HCT116 (cell line): ENCODE results near the gene IGFLR1. TPM values are rescaled to one million over a fixed set of nuclear protein-coding genes. Genes with fewer than 3 reads are reported as not detected.

Experiments
- ATAC-seq: fragments of 200-7000 bp; cut with Tn5 transposase; 2 replicates; pipeline ENCODE4 v1.9.1; 2020; ENCODE audit warnings: mild to moderate bottlenecking, moderate library complexity
- BruUV-seq: library from RNA; stranded (reverse); fragments of 400-500 nt; replicated peaks from 2 replicates; lab custom pipeline; 2021; lab: Mats Ljungman, UMichigan
- CTCF ChIA-PET: fragments of 300-600 bp; sonication (Branson Sonifier 250); formaldehyde crosslinking; loops from one replicate; lab custom pipeline; 2021; ENCODE audit warnings: antibody characterized with exemption; lab: Charles Lee
- POLR2A ChIA-PET: fragments of 300-600, 350-600 bp; sonication (Branson Sonifier 250); formaldehyde crosslinking; loops from one replicate; lab custom pipeline; 2021; ENCODE audit warnings: antibody characterized with exemption; lab: Charles Lee
- RAD21 ChIA-PET, 2 experiments: fragments of 300-600 bp; sonication (Branson Sonifier 250); formaldehyde crosslinking; loops; one replicate each; lab custom pipeline; 2023; ENCODE audit warnings: low total read pairs in 2 of 2; ENCODE audit not compliant: uncharacterized antibody in 2 of 2, unreplicated experiment in 2 of 2, low non-redundant PET in 1 of 2; lab: Charles Lee
- DNase-seq: peaks from one replicate; pipeline ENCODE4 v3.0.0-alpha.2; 2010; ENCODE audit warnings: low read depth, low spot score
- H2AFZ ChIP-seq: fragments of 200-600 bp; shearing (Covaris generic), sonication (generic); 2 replicates; pipeline ENCODE4 v1.6.1; 2017; ENCODE audit warnings: low read depth, mixed run types, mixed read lengths, antibody characterized with exemption, low read length; ENCODE audit not compliant: poor library complexity, severe bottlenecking
- H3K27ac ChIP-seq: 2 replicates; pipeline ENCODE4 v1.5.1; 2012; ENCODE audit warnings: low read depth, low read length
- H3K27me3 ChIP-seq: fragments of 200-600 bp; sonication (generic); 2 replicates; pipeline ENCODE4 v1.6.1; 2016; ENCODE audit warnings: mixed run types, low read length, mixed read lengths; ENCODE audit not compliant: insufficient read depth
- H3K36me3 ChIP-seq, 2 experiments: fragments of 200-500 bp in 1 of 2; fragments of 200-600 bp in 1 of 2; sonication (Bioruptor generic) in 1 of 2; sonication (generic) in 1 of 2; 2 replicates each; pipeline versions ENCODE4 v1.5.1 to v1.6.1; 2014 to 2016; ENCODE audit warnings: low read length in 2 of 2, inconsistent platforms in 1 of 2, mixed read lengths in 1 of 2, mixed run types in 1 of 2; ENCODE audit not compliant: insufficient read depth in 2 of 2, control insufficient read depth in 1 of 2
- H3K4me1 ChIP-seq, 2 experiments: fragments of 200-600 bp in 1 of 2; sonication (generic) in 1 of 2; 2 replicates each; pipeline versions ENCODE4 v1.5.1 to v1.6.1; 2012 to 2017; ENCODE audit warnings: low read length in 2 of 2, inconsistent platforms in 1 of 2, mild to moderate bottlenecking in 1 of 2, mixed read lengths in 1 of 2, mixed run types in 1 of 2, moderate library complexity in 1 of 2; ENCODE audit not compliant: insufficient read depth in 2 of 2, control insufficient read depth in 1 of 2
- H3K4me2 ChIP-seq: fragments of 200-600 bp; sonication (generic); 2 replicates; pipeline ENCODE4 v1.6.1; 2017; ENCODE audit warnings: mixed run types, low read length, mixed read lengths
- H3K4me3 ChIP-seq, 2 experiments: fragments of 200-600 bp in 1 of 2; sonication (generic) in 1 of 2; replicated peaks in 1 of 2; 2 replicates each; pipeline ENCODE4 v1.5.1; 2011 to 2016; ENCODE audit warnings: low read length in 2 of 2, control low read depth in 1 of 2, low read depth in 1 of 2, mild to moderate bottlenecking in 1 of 2, mixed read lengths in 1 of 2, mixed run types in 1 of 2
- H3K79me2 ChIP-seq: fragments of 200-600 bp; sonication (generic); 2 replicates; pipeline ENCODE4 v1.6.1; 2017; ENCODE audit warnings: mild to moderate bottlenecking, mixed run types, low read length, moderate library complexity, mixed read lengths; ENCODE audit not compliant: insufficient read depth
- H3K9ac ChIP-seq: fragments of 200-600 bp; sonication (generic); 2 replicates; pipeline ENCODE4 v1.6.1; 2016; ENCODE audit warnings: low read length, mixed read lengths
- H3K9me2 ChIP-seq: fragments of 200-600 bp; sonication (generic), shearing (Covaris generic); 2 replicates; pipeline ENCODE4 v1.6.1; 2017; ENCODE audit warnings: mixed run types, mild to moderate bottlenecking, moderate library complexity; ENCODE audit not compliant: insufficient read depth
- H3K9me3 ChIP-seq, 2 experiments: fragments of 200-500 bp in 1 of 2; fragments of 200-600 bp in 1 of 2; sonication (Bioruptor generic) in 1 of 2; sonication (generic) in 1 of 2; 2 replicates each; pipeline ENCODE4 v1.6.1; 2014 to 2017; ENCODE audit warnings: low read length in 2 of 2, mixed read lengths in 2 of 2, inconsistent platforms in 1 of 2, low read depth in 1 of 2, mild to moderate bottlenecking in 1 of 2, mixed run types in 1 of 2, moderate library complexity in 1 of 2; ENCODE audit not compliant: control insufficient read depth in 1 of 2, insufficient read depth in 1 of 2
- H4K20me1 ChIP-seq: fragments of 200-600 bp; sonication (generic), shearing (Covaris generic); 2 replicates; pipeline ENCODE4 v1.6.1; 2017; ENCODE audit warnings: mixed run types, mild to moderate bottlenecking, moderate library complexity; ENCODE audit not compliant: insufficient read depth
- CBX3 ChIP-seq: IDR thresholded peaks from 2 replicates; pipeline ENCODE4 v1.6.1; 2012; ENCODE audit warnings: low read depth
- CEBPB ChIP-seq: IDR thresholded peaks from 2 replicates; pipeline ENCODE4 v1.6.1; 2012; ENCODE audit warnings: low read depth
- EGR1 ChIP-seq: IDR thresholded peaks from 2 replicates; pipeline ENCODE4 v1.6.1; 2012; ENCODE audit warnings: low read depth
- EZH2phosphoT487 ChIP-seq: fragments of 200-600 bp; IDR thresholded peaks from 2 replicates; pipeline ENCODE4 v1.6.1; 2018; ENCODE audit warnings: antibody characterized with exemption, borderline replicate concordance
- FOSL1 ChIP-seq: IDR thresholded peaks from 2 replicates; pipeline ENCODE4 v1.6.1; 2012; ENCODE audit warnings: low read depth
- RAD21 ChIP-seq: IDR thresholded peaks from 2 replicates; pipeline ENCODE4 v1.6.1; 2012; ENCODE audit warnings: low read depth, mild to moderate bottlenecking
- SIN3A ChIP-seq: IDR thresholded peaks from 2 replicates; pipeline ENCODE4 v1.6.1; 2012; ENCODE audit warnings: low read depth
- SP1 ChIP-seq: IDR thresholded peaks from 2 replicates; pipeline ENCODE4 v1.6.1; 2012; ENCODE audit warnings: low read depth
- ZFX ChIP-seq: fragments of 450-650 bp; IDR thresholded peaks from 2 replicates; pipeline ENCODE4 v1.6.1; 2017
- ZNF274 ChIP-seq: fragments of 200-500 bp; sonication (Bioruptor generic); IDR thresholded peaks from 2 replicates; pipeline ENCODE4 v1.6.1; 2014; ENCODE audit warnings: mild to moderate bottlenecking, low read depth, low read length, inconsistent platforms
- intact Hi-C: fragments of 100-400 bp; cut with micrococcal nuclease; formaldehyde crosslinking; loops from 2 replicates; pipeline ENCODE4 v1.10.0; 2022
- total RNA-seq: library from RNA; stranded (reverse); gene quantifications from one replicate; pipeline ENCODE4 v1.2.1, GENCODE V29; 2021; ENCODE audit not compliant: unreplicated experiment
- TF ChIP-seq, protein P1 (sequence below): IDR thresholded peaks from 2 replicates; pipeline ENCODE4 v1.6.1; 2012; ENCODE audit warnings: low read depth
- TF ChIP-seq, protein P2 (sequence below): IDR thresholded peaks from 2 replicates; pipeline ENCODE4 v1.6.1; 2012
- TF ChIP-seq, protein P3 (sequence below): IDR thresholded peaks from 2 replicates; pipeline ENCODE4 v1.6.1; 2012

The IGFLR1 gene
- total RNA-seq, 1 experiment from 2014 or later = 8.3 TPM

DNA sequence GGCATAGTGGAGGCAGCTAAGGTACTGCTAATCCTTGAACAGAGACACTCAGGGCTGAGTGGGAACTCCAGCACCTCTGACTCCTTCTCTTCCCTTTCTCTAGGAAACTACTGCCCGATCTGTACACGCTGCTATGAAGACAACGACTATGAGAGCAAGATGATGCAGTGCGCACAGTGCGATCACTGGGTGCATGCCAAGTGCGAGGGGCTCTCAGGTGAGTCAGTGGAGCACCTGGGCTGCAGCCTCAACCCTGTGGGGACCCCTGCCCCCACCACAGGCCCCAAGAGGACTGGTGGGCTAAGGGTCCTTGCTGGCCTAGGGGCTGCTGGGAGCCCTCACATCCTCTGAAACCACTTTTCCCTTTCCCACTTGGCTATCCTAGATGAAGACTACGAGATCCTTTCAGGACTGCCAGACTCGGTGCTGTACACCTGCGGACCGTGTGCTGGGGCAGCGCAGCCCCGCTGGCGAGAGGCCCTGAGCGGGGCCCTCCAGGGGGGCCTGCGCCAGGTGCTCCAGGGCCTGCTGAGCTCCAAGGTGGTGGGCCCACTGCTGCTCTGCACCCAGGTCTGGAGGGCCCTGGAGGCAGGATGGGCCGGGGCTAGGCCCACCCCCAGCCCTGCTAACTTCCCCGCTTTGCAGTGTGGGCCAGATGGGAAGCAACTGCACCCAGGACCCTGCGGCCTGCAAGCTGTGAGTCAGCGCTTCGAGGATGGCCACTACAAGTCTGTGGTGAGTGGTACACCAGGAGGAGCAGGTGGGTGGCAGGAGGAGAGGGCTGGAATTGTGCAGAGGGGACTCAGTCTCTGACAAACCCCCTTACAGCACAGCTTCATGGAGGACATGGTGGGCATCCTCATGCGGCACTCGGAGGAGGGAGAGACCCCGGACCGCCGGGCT, 14.9 kb downstream of the IGFLR1 start:
- intact Hi-C loops = no loop called here
- Histone ChIP-seq H3K9me3 (no peaks in the 10 kb centered on the region), H3K79me2 (no peaks in the 10 kb centered on the region; the same call in 1 of the 2 replicates), H3K27ac (no peak overlapping the region), H3K4me2 (no peak overlapping the region), H3K27me3 (no peaks in the 10 kb centered on the region), H3K36me3 (peaks cover 68 to 79% of the 10 kb centered on the region in 2 experiments), H3K9ac (no peak overlapping the region), H3K4me1 (no peaks in the 10 kb centered on the region), H3K9me2 (no peaks in the 10 kb centered on the region), H2AFZ (no peak overlapping the region), H3K4me3 (no peak overlapping the region), H4K20me1 (no peaks in the 10 kb centered on the region)
- TF ChIP-seq FOSL1 (no peak), CBX3 (no peak), SP1 (no peak), CEBPB (no peak), ZFX (no peak), RAD21 (no peak), ZNF274 (no peak), SIN3A (no peak), EGR1 (no peak), EZH2phosphoT487 (no peak)
- TF ChIP-seq, protein P1, sequence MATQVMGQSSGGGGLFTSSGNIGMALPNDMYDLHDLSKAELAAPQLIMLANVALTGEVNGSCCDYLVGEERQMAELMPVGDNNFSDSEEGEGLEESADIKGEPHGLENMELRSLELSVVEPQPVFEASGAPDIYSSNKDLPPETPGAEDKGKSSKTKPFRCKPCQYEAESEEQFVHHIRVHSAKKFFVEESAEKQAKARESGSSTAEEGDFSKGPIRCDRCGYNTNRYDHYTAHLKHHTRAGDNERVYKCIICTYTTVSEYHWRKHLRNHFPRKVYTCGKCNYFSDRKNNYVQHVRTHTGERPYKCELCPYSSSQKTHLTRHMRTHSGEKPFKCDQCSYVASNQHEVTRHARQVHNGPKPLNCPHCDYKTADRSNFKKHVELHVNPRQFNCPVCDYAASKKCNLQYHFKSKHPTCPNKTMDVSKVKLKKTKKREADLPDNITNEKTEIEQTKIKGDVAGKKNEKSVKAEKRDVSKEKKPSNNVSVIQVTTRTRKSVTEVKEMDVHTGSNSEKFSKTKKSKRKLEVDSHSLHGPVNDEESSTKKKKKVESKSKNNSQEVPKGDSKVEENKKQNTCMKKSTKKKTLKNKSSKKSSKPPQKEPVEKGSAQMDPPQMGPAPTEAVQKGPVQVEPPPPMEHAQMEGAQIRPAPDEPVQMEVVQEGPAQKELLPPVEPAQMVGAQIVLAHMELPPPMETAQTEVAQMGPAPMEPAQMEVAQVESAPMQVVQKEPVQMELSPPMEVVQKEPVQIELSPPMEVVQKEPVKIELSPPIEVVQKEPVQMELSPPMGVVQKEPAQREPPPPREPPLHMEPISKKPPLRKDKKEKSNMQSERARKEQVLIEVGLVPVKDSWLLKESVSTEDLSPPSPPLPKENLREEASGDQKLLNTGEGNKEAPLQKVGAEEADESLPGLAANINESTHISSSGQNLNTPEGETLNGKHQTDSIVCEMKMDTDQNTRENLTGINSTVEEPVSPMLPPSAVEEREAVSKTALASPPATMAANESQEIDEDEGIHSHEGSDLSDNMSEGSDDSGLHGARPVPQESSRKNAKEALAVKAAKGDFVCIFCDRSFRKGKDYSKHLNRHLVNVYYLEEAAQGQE = no peak
- TF ChIP-seq, protein P2, sequence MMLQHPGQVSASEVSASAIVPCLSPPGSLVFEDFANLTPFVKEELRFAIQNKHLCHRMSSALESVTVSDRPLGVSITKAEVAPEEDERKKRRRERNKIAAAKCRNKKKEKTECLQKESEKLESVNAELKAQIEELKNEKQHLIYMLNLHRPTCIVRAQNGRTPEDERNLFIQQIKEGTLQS = no peak
- TF ChIP-seq, protein P3, sequence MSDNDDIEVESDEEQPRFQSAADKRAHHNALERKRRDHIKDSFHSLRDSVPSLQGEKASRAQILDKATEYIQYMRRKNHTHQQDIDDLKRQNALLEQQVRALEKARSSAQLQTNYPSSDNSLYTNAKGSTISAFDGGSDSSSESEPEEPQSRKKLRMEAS = no peak
- ChIA-PET CTCF (no interaction called here), POLR2A (interaction anchor here (1.1 kb wide), 1 partner anchor 14 kb away, joined by 3 read pairs; no protein-coding TSS in a partner anchor), RAD21 (no interaction called here)
- no TSS peak for BruUV-seq
- ATAC-seq (0 out of 2 replicates have a peak, but pooled peaks have one; percentile 12), DNase-seq (no peak)
